ENCODE results near the gene AIG1. TPM values are rescaled to one million over a fixed set of nuclear protein-coding genes. Genes with fewer than 3 reads are reported as not detected.

AIG1 gene
- total RNA-seq, 1 donor from 2014 or later, result 42.6 TPM

GRCh38 chr6:143179901-143180612 lies 119.4 kb downstream of the AIG1 start:
- intact Hi-C loops (cut with DNase I), result no loop called here

GRCh38 chr6:143180826-143181225 lies 120.1 kb downstream of the AIG1 start:
- DNase-seq (ENCODE audit: low spot score), result no peak
- intact Hi-C loops (cut with DNase I), result no loop called here

More at GRCh38 chr6:143179901-143180612, 119.4 kb downstream of the AIG1 start:
- DNase-seq (ENCODE audit: low spot score), result no peak

DNA sequence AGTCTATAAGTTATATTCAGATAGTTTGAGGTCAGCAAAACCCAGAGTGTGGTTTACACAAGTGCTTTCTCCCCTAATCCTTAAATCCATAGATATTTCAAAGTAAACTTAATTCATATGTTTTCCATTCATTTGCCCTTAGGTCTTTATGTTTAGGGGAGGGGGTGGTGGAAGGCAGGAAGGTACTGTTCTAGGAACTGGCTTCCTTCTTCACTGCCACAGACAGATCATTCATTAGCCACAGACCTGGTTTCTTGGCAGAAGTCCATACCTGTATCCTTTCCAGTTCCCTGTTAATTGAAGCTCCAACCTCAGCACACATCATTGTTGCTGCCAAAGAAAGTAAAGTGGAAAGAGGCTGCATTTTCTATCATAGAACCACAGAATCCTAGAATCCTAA lies 123.0 kb downstream of the AIG1 start:
- intact Hi-C loops (cut with DNase I), result no loop called here
- DNase-seq (ENCODE audit: low spot score), result no peak

GRCh38 chr6:143185288-143185687 lies 124.6 kb downstream of the AIG1 start:
- intact Hi-C loops (cut with DNase I), result no loop called here
- no peak for DNase-seq (ENCODE audit: low spot score)

DNA sequence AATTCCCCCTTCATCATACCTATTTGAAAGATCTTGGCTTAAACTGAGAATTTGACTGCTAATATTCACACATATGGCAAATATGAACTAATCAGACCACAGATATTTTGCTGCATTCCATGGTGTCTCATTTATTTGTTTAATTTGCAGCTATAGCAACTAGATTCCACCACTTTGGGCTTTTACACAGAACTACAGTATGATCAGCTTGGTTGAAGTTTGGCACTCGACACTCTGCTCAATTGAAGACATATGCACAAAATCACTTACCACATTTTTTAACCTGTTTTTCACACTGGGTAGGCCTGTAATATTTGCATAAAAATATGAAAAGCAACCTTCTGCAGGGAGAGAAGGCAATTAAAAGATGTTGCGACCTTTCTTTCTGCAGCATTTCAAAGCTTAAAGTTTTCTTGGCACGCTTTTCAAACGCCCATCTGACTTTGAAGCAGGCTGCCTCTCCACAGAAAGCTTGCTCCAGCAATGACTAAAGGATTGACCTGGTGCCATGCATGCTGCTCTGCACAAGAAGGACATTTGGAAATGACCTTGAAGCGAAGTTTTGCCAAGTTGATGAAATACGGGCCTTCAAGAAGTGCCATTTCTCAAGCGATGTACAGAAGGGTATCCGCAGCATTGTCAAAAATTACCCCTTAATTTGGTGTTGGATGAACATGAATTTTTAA lies 126.7 kb downstream of the AIG1 start:
- intact Hi-C loops (cut with DNase I), result no loop called here
- no peak for DNase-seq (ENCODE audit: low spot score)

GRCh38 chr6:143188292-143188691 lies 127.6 kb downstream of the AIG1 start:
- intact Hi-C loops (cut with DNase I), result no loop called here
- DNase-seq (ENCODE audit: low spot score), result no peak

GRCh38 chr6:143191361-143191760 lies 130.7 kb downstream of the AIG1 start:
- intact Hi-C loops (cut with DNase I), result no loop called here
- no peak for DNase-seq (ENCODE audit: low spot score)

- DNase-seq (ENCODE audit: low spot score), result no peak
- intact Hi-C loops (cut with DNase I), result no loop called here
These were observed 132.1 kb downstream of the AIG1 start for GRCh38 chr6:143192766-143193165.

GRCh38 chr6:143193571-143194094 lies 132.9 kb downstream of the AIG1 start:
- intact Hi-C loops (cut with DNase I), result no loop called here

GRCh38 chr6:143194095-143194589 lies 133.5 kb downstream of the AIG1 start:
- intact Hi-C loops (cut with DNase I), result no loop called here
- no peak for DNase-seq (ENCODE audit: low spot score)

More at GRCh38 chr6:143193571-143194094, 132.9 kb downstream of the AIG1 start:
- no peak for DNase-seq (ENCODE audit: low spot score)

DNA sequence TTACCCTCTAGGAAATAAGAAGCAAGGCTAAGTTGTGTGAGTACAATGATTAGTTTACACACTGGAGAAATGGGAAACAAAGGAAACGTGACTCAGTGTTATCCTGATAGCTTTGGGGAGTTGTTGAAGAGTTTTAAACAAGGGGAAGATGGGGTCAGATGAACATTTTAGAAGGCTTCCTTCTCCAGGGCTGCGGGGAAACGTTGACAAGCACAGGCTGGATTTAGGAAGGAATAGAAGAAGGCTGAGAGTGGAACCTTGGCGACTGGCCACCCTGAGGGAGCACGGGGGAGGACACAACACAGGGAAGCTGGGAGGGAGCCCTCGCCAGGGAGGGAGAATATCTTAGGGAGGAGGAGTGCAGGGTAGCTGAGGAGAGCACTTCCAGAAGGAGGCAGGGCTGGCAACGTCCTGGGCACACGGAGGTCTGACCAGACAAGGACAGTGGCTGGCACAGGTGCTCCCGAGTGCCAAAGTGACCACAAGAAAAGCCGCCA lies 134.7 kb downstream of the AIG1 start:
- intact Hi-C loops (cut with DNase I), result no loop called here

DNA sequence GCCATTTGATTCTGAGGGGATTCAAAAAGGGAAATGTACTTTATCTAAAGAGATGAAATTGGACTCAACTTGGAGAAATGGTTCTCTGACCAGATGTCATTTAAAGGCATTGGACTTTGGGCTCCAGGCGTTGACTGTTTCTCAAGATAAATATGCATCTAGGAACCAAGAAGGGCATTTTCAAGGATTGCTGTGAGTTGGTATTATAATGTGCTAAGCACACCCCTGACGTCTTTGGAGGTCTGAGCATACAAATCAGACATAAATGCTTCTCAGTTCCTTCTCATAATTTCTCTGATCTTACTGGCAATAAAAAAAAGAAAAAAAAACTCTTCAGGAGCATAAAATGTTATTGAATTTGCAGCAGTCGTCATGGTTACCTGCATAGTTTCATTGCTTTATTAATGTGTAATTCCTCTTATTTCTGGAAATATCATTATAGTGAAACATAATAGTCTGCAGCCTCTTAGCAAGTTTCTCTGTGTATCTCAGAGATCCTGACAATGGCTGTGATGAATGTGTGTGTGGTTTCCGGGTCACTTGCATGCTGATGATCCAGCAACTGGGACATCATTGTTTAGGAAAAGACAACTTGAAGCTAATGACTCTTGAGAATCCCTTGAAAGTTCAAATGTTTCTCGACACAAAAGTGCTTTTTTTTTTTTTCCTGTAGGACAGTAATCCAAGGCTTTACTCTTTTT lies 136.0 kb downstream of the AIG1 start:
- intact Hi-C loops (cut with DNase I), result no loop called here
- no peak for DNase-seq (ENCODE audit: low spot score)

More for the DNA sequence above, 134.7 kb downstream of the AIG1 start:
- DNase-seq (ENCODE audit: low spot score), result no peak

DNA sequence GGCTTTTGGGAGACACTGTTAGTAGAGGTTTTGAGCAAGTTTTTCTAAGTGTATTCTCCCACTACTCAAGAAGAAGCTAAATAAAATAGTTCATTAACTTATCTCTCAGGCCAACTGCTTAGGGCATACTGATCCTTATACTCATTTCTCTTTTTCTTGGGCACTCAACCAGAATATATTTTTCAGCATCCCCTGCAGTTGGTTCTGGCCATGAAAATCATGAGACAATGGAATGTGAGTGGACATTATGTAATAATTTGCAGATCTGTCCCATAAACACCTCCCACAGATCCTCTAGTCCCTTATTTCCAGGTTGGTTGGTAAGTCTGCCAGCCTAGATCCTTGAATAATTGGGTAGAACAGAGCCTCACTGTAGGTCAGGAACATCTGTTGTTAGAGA lies 136.7 kb downstream of the AIG1 start:
- DNase-seq (ENCODE audit: low spot score), result no peak
- intact Hi-C loops (cut with DNase I), result no loop called here

DNA sequence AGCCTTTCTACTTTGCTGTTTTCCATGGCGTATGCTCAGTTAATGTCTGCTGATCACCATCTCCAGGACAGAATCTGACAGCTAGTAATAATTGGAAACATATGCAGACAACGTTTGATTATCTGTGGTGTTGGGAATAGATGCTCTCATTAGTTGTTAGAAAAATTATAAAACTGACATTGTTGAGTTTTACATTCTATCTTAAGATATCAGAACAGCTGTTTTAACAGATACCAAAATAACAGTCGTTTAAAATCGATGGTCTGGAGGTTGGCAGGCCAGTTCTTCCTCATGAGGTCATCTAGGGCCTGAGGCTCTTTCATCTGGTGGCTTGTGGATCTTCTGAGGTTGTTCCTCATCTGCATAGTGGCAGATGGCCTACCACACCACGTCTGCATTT lies 137.6 kb downstream of the AIG1 start:
- DNase-seq (ENCODE audit: low spot score), result no peak
- intact Hi-C loops (cut with DNase I), result no loop called here

GRCh38 chr6:143199291-143199690 lies 138.6 kb downstream of the AIG1 start:
- intact Hi-C loops (cut with DNase I), result no loop called here

DNA sequence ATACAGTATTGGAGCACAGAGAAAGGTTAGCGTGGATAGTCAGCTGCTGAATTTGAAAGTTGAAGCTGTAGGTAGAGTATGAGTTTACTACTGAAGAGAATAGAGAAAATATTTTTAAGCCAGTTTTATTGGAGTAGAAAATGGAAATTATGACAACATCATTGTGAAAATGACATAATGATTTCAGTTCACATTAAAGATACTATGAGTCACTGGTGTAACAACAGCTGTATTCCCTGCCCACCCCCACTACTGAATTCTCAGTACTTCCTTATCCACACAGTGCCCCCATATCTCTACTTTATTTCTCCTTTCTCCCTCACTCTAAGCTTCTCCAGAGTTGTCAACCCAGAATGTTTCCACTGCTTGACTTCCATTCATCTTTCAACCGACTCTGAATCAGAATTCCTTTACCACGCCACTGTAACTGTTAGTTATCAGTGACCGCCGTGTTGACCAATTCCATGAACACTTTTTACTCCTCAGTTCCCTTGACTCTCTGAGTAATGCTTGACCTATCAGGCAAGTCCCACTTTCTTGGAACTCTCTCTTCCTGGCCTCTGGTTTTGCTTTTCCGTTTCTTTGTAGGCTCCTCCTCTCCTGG lies 139.6 kb downstream of the AIG1 start:
- intact Hi-C loops (cut with DNase I), result no loop called here
- no peak for DNase-seq (ENCODE audit: low spot score)

More at GRCh38 chr6:143199291-143199690, 138.6 kb downstream of the AIG1 start:
- DNase-seq (ENCODE audit: low spot score), result no peak

DNA sequence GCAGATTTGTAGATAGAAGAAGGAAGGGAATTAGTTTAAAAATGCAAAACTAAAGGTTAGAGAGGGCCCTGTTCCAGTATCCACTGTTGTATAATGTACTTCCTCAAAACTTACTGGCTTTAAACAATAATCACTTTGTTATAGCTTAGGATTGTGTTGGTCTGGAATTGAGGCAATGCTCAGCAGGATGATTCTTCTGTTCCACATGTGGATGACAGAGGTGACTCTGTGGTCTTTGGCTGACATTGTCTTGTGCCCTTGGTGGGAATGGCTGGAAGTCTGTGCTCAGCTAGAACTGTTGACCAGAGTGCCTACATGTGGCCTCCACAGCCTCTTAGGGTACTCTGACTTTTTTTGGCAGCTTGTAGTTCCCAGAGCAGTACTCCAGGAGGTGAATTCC lies 143.4 kb downstream of the AIG1 start:
- no peak for DNase-seq (ENCODE audit: low spot score)
- intact Hi-C loops (cut with DNase I), result no loop called here

DNA sequence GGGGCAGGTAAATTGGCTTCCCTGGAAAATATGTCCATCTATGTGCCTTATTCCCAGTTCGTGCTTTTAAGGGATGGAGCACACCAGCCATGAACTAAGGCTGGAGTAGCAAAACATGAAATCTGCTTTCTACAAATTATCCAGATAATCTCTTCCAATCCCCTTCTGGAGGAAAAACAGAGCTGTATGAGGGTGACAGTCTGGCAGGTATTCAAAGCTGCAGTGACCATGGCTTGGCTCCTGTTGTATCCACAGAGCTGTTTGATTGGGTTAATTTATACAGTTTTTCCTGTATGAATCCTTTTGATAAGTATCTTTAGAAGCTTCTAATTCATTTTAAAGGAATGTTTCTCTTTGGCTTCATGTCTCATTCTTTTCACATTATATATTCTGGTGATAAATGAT lies 144.4 kb downstream of the AIG1 start:
- intact Hi-C loops (cut with DNase I), result no loop called here
- no peak for DNase-seq (ENCODE audit: low spot score)

- intact Hi-C loops (cut with DNase I), result no loop called here
- no peak for DNase-seq (ENCODE audit: low spot score)
These were observed 144.9 kb downstream of the AIG1 start for GRCh38 chr6:143205585-143205984.

GRCh38 chr6:143205991-143206390 lies 145.3 kb downstream of the AIG1 start:
- intact Hi-C loops (cut with DNase I), result no loop called here
- DNase-seq (ENCODE audit: low spot score), result no peak
